Osteoblast (primary cell): ENCODE data around the gene HDAC11. TPM values are rescaled to one million over a fixed set of nuclear protein-coding genes. Genes with fewer than 3 reads are reported as not detected.

Source experiments
- DNase-seq: peaks from one replicate; pipeline ENCODE4 v3.0.0; 2011; ENCODE audit warnings: low spot score, mixed read lengths; ENCODE audit not compliant: insufficient read length; ENCODE audit errors: missing footprints
- H2AFZ ChIP-seq: 2 replicates; pipeline ENCODE4 v1.6.0; 2011; ENCODE audit warnings: mild to moderate bottlenecking, low read length
- H3K27ac ChIP-seq: 2 replicates; pipeline ENCODE4 v1.5.1; 2011; ENCODE audit warnings: mild to moderate bottlenecking, low read depth, low read length, moderate library complexity
- H3K27me3 ChIP-seq: 2 replicates; pipeline ENCODE4 v1.6.0; 2012; ENCODE audit warnings: mild to moderate bottlenecking, control low read depth, inconsistent platforms, low read length, moderate library complexity; ENCODE audit not compliant: insufficient read depth
- H3K36me3 ChIP-seq: 2 replicates; pipeline ENCODE4 v1.5.1; 2011; ENCODE audit warnings: mild to moderate bottlenecking, low read length, control low read depth, moderate library complexity; ENCODE audit not compliant: insufficient read depth
- H3K4me1 ChIP-seq: 2 replicates; pipeline ENCODE4 v1.5.1; 2011; ENCODE audit warnings: mild to moderate bottlenecking, low read length, control low read depth, moderate library complexity; ENCODE audit not compliant: insufficient read depth
- H3K4me2 ChIP-seq: 2 replicates; pipeline ENCODE4 v1.6.0; 2011; ENCODE audit warnings: mild to moderate bottlenecking, low read length; ENCODE audit not compliant: insufficient read depth
- H3K4me3 ChIP-seq: fragments of 200-600 bp; sonication (generic); 3 replicates; pipeline ENCODE4 v1.5.1; 2012; ENCODE audit warnings: mild to moderate bottlenecking, low read length, inconsistent platforms; ENCODE audit not compliant: insufficient read depth
- H3K79me2 ChIP-seq: 2 replicates; pipeline ENCODE4 v1.6.0; 2012; ENCODE audit warnings: mild to moderate bottlenecking, low read length, control low read depth, inconsistent platforms; ENCODE audit not compliant: insufficient read depth
- H3K9me3 ChIP-seq: 2 replicates; pipeline ENCODE4 v1.5.1; 2011; ENCODE audit warnings: low read depth, low read length, control low read depth
- H4K20me1 ChIP-seq: 2 replicates; pipeline ENCODE4 v1.6.0; 2012; ENCODE audit warnings: mild to moderate bottlenecking, low read length, control low read depth; ENCODE audit not compliant: insufficient read depth
- CTCF ChIP-seq: IDR thresholded peaks from 2 replicates; pipeline ENCODE4 v1.5.1; 2011; ENCODE audit warnings: mild to moderate bottlenecking, low read depth, low read length, moderate library complexity; ENCODE audit errors: extremely low read depth
- total RNA-seq: library from RNA; depleted of rRNA; stranded (reverse); fragments of >200 nt; gene quantifications from 2 replicates; pipeline ENCODE4 v1.2.3, GENCODE V29; 2012

Gene HDAC11
- total RNA-seq, 1 donor = 11.2 TPM

DNA sequence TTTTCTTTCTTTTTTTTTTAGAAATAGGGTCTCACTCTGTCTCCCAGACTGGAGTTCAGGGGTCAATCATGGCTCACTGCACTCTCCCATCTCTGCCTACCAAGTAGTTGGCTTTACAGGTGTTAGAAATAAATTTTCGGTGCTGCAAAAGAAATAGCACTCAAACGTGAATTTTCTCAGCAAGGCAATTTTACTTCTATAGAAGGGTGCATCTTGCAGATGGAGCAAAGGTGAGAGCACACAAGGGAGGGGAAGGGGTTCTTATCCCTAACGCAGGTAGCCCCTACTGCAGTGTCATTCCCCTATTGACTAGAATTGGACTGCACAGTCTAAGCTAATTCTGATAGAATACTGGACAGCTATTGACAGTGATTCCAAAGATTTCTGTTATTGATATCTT is 62.0 kb downstream of the HDAC11 start:
- no peaks in the 10 kb centered on the region for H3K36me3 ChIP-seq
- no peak for TF ChIP-seq CTCF
- peaks cover 63% of the 10 kb centered on the region for H3K4me1 ChIP-seq
- H3K4me3 ChIP-seq = no peak overlapping the region
- H3K27ac ChIP-seq = no peak overlapping the region
- H3K79me2 ChIP-seq = no peaks in the 10 kb centered on the region
- H3K4me2 ChIP-seq = no peak overlapping the region
- H2AFZ ChIP-seq = no peak overlapping the region
- no peak for DNase-seq
- H3K27me3 ChIP-seq = no peaks in the 10 kb centered on the region
- H3K9me3 ChIP-seq = peaks cover 5% of the 10 kb centered on the region
- H4K20me1 ChIP-seq = no peaks in the 10 kb centered on the region

- TF ChIP-seq CTCF = no peak
Observed at GRCh38 chr3:13543253-13543652, 63.1 kb downstream of the HDAC11 start.

DNA sequence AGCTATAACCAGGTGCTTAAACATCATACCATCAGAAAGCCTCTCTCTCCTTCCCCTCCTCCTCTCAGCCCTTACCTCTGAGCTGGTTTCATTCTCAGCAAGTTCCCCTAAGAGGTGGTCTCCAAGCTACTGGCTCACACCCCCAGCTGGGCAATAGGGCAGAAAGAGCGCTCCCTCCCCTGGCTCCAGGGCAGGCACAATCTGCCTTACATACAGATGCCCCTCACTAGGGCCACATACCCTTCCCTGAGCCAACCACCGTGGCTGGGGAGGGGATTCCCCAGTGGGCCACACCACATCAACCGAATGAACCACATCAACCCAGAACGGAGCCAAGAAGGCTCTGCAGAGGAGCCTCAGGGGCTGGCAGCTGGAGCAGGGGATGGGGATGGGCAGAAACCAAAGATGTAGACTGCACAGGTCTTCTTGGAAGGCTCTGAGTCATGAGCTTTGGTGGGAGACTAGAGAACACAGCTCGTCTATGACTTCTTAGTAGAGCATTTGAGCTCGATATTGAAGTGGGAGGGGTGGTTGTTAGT is 64.3 kb downstream of the HDAC11 start:
- Histone ChIP-seq H2AFZ (no peak overlapping the region), H3K79me2 (no peaks in the 10 kb centered on the region), H3K4me1 (peaks cover 46% of the 10 kb centered on the region), H3K4me2 (peak overlapping the region; percentile 66), H3K4me3 (no peak overlapping the region), H3K27ac (peak overlapping the region; percentile 66), H3K27me3 (no peaks in the 10 kb centered on the region), H3K36me3 (no peaks in the 10 kb centered on the region), H3K9me3 (peaks cover 5% of the 10 kb centered on the region), H4K20me1 (no peaks in the 10 kb centered on the region)
- TF ChIP-seq CTCF = no peak
- peak; percentile 99 for DNase-seq

More at GRCh38 chr3:13543253-13543652, 63.1 kb downstream of the HDAC11 start:
- Histone ChIP-seq H3K27ac (peak overlapping the region; percentile 66), H3K79me2 (no peaks in the 10 kb centered on the region), H2AFZ (no peak overlapping the region), H4K20me1 (no peaks in the 10 kb centered on the region), H3K27me3 (no peaks in the 10 kb centered on the region), H3K4me3 (no peak overlapping the region), H3K36me3 (no peaks in the 10 kb centered on the region), H3K9me3 (peaks cover 5% of the 10 kb centered on the region), H3K4me2 (peak overlapping the region; percentile 54), H3K4me1 (peaks cover 52% of the 10 kb centered on the region)
- DNase-seq = peak; percentile 98

GRCh38 chr3:13544951-13545651 is 65.0 kb downstream of the HDAC11 start:
- Histone ChIP-seq H3K9me3 (peaks cover 5% of the 10 kb centered on the region), H3K4me1 (peaks cover 44% of the 10 kb centered on the region), H3K27ac (peak overlapping the region; percentile 66), H3K36me3 (no peaks in the 10 kb centered on the region), H2AFZ (no peak overlapping the region), H4K20me1 (no peaks in the 10 kb centered on the region), H3K27me3 (no peaks in the 10 kb centered on the region), H3K4me3 (no peak overlapping the region), H3K79me2 (no peaks in the 10 kb centered on the region), H3K4me2 (peak overlapping the region; percentile 66)
- TF ChIP-seq CTCF = no peak
- peak; percentile 82 for DNase-seq
